SK-N-SH (cell line): ENCODE measurements around the gene RBBP8NL. TPM values are rescaled to one million over a fixed set of nuclear protein-coding genes. Genes with fewer than 3 reads are reported as not detected.

Source experiments
- CTCF ChIA-PET: fragments of 300-600, 350-600 bp; formaldehyde crosslinking; extraction: SDS; loops from one replicate; lab custom pipeline; 2021; lab: Yijun Ruan, JAX
- POLR2A ChIA-PET: fragments of 350-600 bp; sonication (Branson Sonifier 250); formaldehyde crosslinking; extraction: SDS; loops from one replicate; lab custom pipeline; 2020; ENCODE audit warnings: antibody characterized with exemption, inconsistent platforms; lab: Yijun Ruan, JAX
- DNase-seq: peaks from one replicate; pipeline ENCODE4 v3.0.0; 2012
- H2AFZ ChIP-seq: fragments of 200-600 bp; sonication (generic); 2 replicates; pipeline ENCODE4 v1.8.1; 2016; ENCODE audit warnings: antibody characterized with exemption, mild to moderate bottlenecking, low read depth
- H3F3A ChIP-seq: fragments of 200-600 bp; sonication (generic); replicated peaks from 2 replicates; pipeline ENCODE3; 2016; ENCODE audit warnings: antibody characterized with exemption, mild to moderate bottlenecking; ENCODE audit not compliant: insufficient read depth
- H3K27ac ChIP-seq, 2 experiments: fragments of 200-500 bp in 1 of 2; fragments of 200-600 bp in 1 of 2; sonication (Bioruptor generic) in 1 of 2; sonication (generic), shearing (Covaris generic) in 1 of 2; 2 replicates each; pipeline versions ENCODE4 v1.5.1 to v1.6.1; 2014 to 2016; ENCODE audit warnings: low read depth in 2 of 2, inconsistent platforms in 1 of 2, low read length in 1 of 2, mild to moderate bottlenecking in 1 of 2, mixed read lengths in 1 of 2
- H3K27me3 ChIP-seq: fragments of 200-600 bp; sonication (generic), shearing (Covaris generic); 2 replicates; pipeline ENCODE4 v1.6.1; 2016; ENCODE audit warnings: mixed run types; ENCODE audit not compliant: insufficient read depth
- H3K36me3 ChIP-seq, 2 experiments: fragments of 200-500 bp in 1 of 2; fragments of 200-600 bp in 1 of 2; sonication (Bioruptor generic) in 1 of 2; sonication (generic) in 1 of 2; replicated peaks in 1 of 2; 2 replicates each; pipeline versions ENCODE3 to v1.5.1; 2014 to 2016; ENCODE audit warnings: low read length in 1 of 2, mild to moderate bottlenecking in 1 of 2; ENCODE audit not compliant: insufficient read depth in 2 of 2, control insufficient read depth in 1 of 2
- H3K4me1 ChIP-seq, 2 experiments: fragments of 200-500 bp in 1 of 2; fragments of 200-600 bp in 1 of 2; sonication (Bioruptor generic) in 1 of 2; sonication (generic), shearing (Covaris generic) in 1 of 2; 2 replicates each; pipeline versions ENCODE4 v1.5.1 to v1.6.1; 2014 to 2016; ENCODE audit warnings: low read depth in 1 of 2, low read length in 1 of 2, mixed run types in 1 of 2; ENCODE audit not compliant: insufficient read depth in 2 of 2, control insufficient read depth in 1 of 2
- H3K4me2 ChIP-seq: fragments of 200-600 bp; sonication (generic), shearing (Covaris generic); 2 replicates; pipeline ENCODE4 v1.6.1; 2017; ENCODE audit warnings: mixed run types
- H3K4me3 ChIP-seq, 2 experiments: fragments of 200-500 bp in 1 of 2; fragments of 200-600 bp in 1 of 2; sonication (Bioruptor generic) in 1 of 2; sonication (generic), shearing (Covaris generic) in 1 of 2; 2 replicates each; pipeline versions ENCODE4 v1.5.1 to v1.8.1; 2014 to 2016; ENCODE audit warnings: low read depth in 2 of 2, inconsistent platforms in 1 of 2, low read length in 1 of 2, mild to moderate bottlenecking in 1 of 2, mixed read lengths in 1 of 2, moderate library complexity in 1 of 2
- H3K79me2 ChIP-seq: fragments of 200-600 bp; sonication (generic); 2 replicates; pipeline ENCODE4 v1.8.1; 2017; ENCODE audit warnings: mild to moderate bottlenecking; ENCODE audit not compliant: insufficient read depth
- H3K9ac ChIP-seq: fragments of 200-600 bp; sonication (generic); 2 replicates; pipeline ENCODE4 v1.6.1; 2017; ENCODE audit warnings: mixed run types
- H3K9me2 ChIP-seq: fragments of 200-600 bp; sonication (generic); 2 replicates; pipeline ENCODE4 v1.6.1; 2017; ENCODE audit warnings: mixed run types
- H3K9me3 ChIP-seq: fragments of 200-600 bp; sonication (generic); 2 replicates; pipeline ENCODE4 v1.6.1; 2017; ENCODE audit warnings: mixed run types, mild to moderate bottlenecking, moderate library complexity
- H4K20me1 ChIP-seq: fragments of 200-600 bp; sonication (generic); 2 replicates; pipeline ENCODE4 v1.6.1; 2017; ENCODE audit warnings: mild to moderate bottlenecking, mixed run types; ENCODE audit not compliant: insufficient read depth
- EP300 ChIP-seq, 2 experiments: IDR thresholded peaks; 2 replicates each; pipeline versions ENCODE4 v1.4.0 to v1.6.1; 2012; ENCODE audit warnings: borderline replicate concordance in 1 of 2, low read depth in 1 of 2, low read length in 1 of 2
- FOXJ3 ChIP-seq: sonication (generic); formaldehyde crosslinking; IDR thresholded peaks from 2 replicates; pipeline ENCODE4 v1.5.1; 2020; ENCODE audit warnings: mild to moderate bottlenecking, missing genetic modification reagents
- GATA2 ChIP-seq: sonication (generic); formaldehyde crosslinking; IDR thresholded peaks from 2 replicates; pipeline ENCODE4 v1.5.0; 2020; ENCODE audit warnings: mild to moderate bottlenecking, missing genetic modification reagents
- NFIC ChIP-seq: IDR thresholded peaks from 2 replicates; pipeline ENCODE4 v1.4.0; 2012; ENCODE audit warnings: borderline replicate concordance
- RCOR1 ChIP-seq: fragments of 150-350 bp; IDR thresholded peaks from 2 replicates; pipeline ENCODE4 v1.6.1; 2017; ENCODE audit warnings: antibody characterized with exemption, low read length
- RXRA ChIP-seq: IDR thresholded peaks from 2 replicates; pipeline ENCODE4 v1.4.0; 2012; ENCODE audit warnings: low read depth, mild to moderate bottlenecking, borderline replicate concordance
- TAF1 ChIP-seq: IDR thresholded peaks from 2 replicates; pipeline ENCODE4 v1.6.1; 2012; ENCODE audit warnings: low read depth, mild to moderate bottlenecking, low read length, moderate library complexity, borderline replicate concordance
- WGBS: methylation state at CpG from one replicate; pipeline ENCODE4 v1.1.6; 2017; ENCODE audit warnings: low lambda C conversion rate; 5-methylcytosine and 5-hydroxymethylcytosine counted together
- polyA plus RNA-seq, 3 experiments: library from polyadenylated mRNA; depleted of rRNA; stranded (reverse); fragments of >200 nt; gene quantifications; 2 replicates each; pipeline ENCODE4 v1.2.3, GENCODE V29; 2012

Gene RBBP8NL
- polyA plus RNA-seq, 1 of the 3 experiments (the other 2 are of a cell fraction) = not detected

- CTCF ChIA-PET = interaction anchor here (1.1 to 1.3 kb wide), 2 partner anchors 64 kb away, joined by 3 read pairs; no protein-coding TSS in a partner anchor
- WGBS = 56% methylated on average over 24 of the region's 52 CpGs
Measured at GRCh38 chr20:62473717-62474603, 46.6 kb upstream of the RBBP8NL start.

GRCh38 chr20:62472941-62473585, 45.7 kb upstream of the RBBP8NL start:
- no peak overlapping the region for H3K4me3 ChIP-seq
- 67% methylated on average over 9 of the region's 30 CpGs for WGBS
- H3K9ac ChIP-seq = no peak overlapping the region
- no peaks in the 10 kb centered on the region for H3K9me2 ChIP-seq
- ChIA-PET CTCF (interaction anchor here (1.1 kb wide), 1 partner anchor 63 kb away, joined by 3 read pairs; no protein-coding TSS in a partner anchor), POLR2A (no interaction called here)
- no peaks in the 10 kb centered on the region for H3K9me3 ChIP-seq
- peaks cover 44% of the 10 kb centered on the region for H3K27me3 ChIP-seq
- H4K20me1 ChIP-seq = no peaks in the 10 kb centered on the region
- no peak for TF ChIP-seq EP300 (IDR thresholded peaks at IDR 0.05; ENCODE audit: borderline replicate concordance in 1 of 2, low read depth in 1 of 2, low read length in 1 of 2)
- no peaks in the 10 kb centered on the region for H3K36me3 ChIP-seq
- H3F3A ChIP-seq = no peaks in the 10 kb centered on the region
- H3K4me1 ChIP-seq = no peaks in the 10 kb centered on the region; a peak in 1 of 4 replicates
- H2AFZ ChIP-seq = no peak overlapping the region
- no peak overlapping the region for H3K4me2 ChIP-seq
- H3K27ac ChIP-seq = no peak overlapping the region
- no peaks in the 10 kb centered on the region for H3K79me2 ChIP-seq
- no peak for DNase-seq

More at GRCh38 chr20:62473717-62474603, 46.6 kb upstream of the RBBP8NL start:
- H3K4me3 ChIP-seq = no peak overlapping the region
- H2AFZ ChIP-seq = no peak overlapping the region
- no peak overlapping the region for H3K4me2 ChIP-seq
- no peaks in the 10 kb centered on the region; a peak in 1 of 4 replicates for H3K4me1 ChIP-seq
- no peak overlapping the region for H3K27ac ChIP-seq
- H3K79me2 ChIP-seq = no peaks in the 10 kb centered on the region
- POLR2A ChIA-PET = no interaction called here
- no peaks in the 10 kb centered on the region for H3K9me2 ChIP-seq
- H3F3A ChIP-seq = no peaks in the 10 kb centered on the region
- no peaks in the 10 kb centered on the region for H3K9me3 ChIP-seq
- peaks cover 53% of the 10 kb centered on the region for H3K27me3 ChIP-seq
- no peak for TF ChIP-seq GATA2 (CRISPR knock-in tag)
- no peak for TF ChIP-seq TAF1
- no peak for TF ChIP-seq FOXJ3 (CRISPR knock-in tag)
- no peak for TF ChIP-seq RCOR1
- no peak for TF ChIP-seq RXRA
- no peak for TF ChIP-seq NFIC
- H3K36me3 ChIP-seq = no peaks in the 10 kb centered on the region
- DNase-seq = no peak
- no peak overlapping the region for H3K9ac ChIP-seq
- no peaks in the 10 kb centered on the region for H4K20me1 ChIP-seq
